22Rv1 (cell line): Measurements from ENCODE around the gene GPR180.

ENCODE experiments used
- CTCF ChIP-seq: fragments of 450-650 bp; IDR thresholded peaks from 2 replicates; pipeline ENCODE4 v1.5.1; 2017; ENCODE audit warnings: mild to moderate bottlenecking
- ZFX ChIP-seq: fragments of 450-650 bp; IDR thresholded peaks from 2 replicates; pipeline ENCODE4 v1.6.1; 2017; ENCODE audit warnings: antibody characterized with exemption, borderline replicate concordance

GRCh38 chr13:94553766-94554165 is 47.9 kb upstream of the GPR180 start:
- TF ChIP-seq CTCF = no peak
- no peak for TF ChIP-seq ZFX
